Glomerular visceral epithelial cell (primary cell): ENCODE measurements around the gene STK35.
"Not testable (repeated sequence)": the region's sequence is repeated elsewhere in the genome, so short reads cannot be mapped to it uniquely, and the experiment has no call there.

Experiments used
- DNase-seq: peaks from one replicate; pipeline ENCODE4 v3.0.0-alpha.2; 2016; ENCODE audit errors: extremely low spot score

STK35 gene

DNA sequence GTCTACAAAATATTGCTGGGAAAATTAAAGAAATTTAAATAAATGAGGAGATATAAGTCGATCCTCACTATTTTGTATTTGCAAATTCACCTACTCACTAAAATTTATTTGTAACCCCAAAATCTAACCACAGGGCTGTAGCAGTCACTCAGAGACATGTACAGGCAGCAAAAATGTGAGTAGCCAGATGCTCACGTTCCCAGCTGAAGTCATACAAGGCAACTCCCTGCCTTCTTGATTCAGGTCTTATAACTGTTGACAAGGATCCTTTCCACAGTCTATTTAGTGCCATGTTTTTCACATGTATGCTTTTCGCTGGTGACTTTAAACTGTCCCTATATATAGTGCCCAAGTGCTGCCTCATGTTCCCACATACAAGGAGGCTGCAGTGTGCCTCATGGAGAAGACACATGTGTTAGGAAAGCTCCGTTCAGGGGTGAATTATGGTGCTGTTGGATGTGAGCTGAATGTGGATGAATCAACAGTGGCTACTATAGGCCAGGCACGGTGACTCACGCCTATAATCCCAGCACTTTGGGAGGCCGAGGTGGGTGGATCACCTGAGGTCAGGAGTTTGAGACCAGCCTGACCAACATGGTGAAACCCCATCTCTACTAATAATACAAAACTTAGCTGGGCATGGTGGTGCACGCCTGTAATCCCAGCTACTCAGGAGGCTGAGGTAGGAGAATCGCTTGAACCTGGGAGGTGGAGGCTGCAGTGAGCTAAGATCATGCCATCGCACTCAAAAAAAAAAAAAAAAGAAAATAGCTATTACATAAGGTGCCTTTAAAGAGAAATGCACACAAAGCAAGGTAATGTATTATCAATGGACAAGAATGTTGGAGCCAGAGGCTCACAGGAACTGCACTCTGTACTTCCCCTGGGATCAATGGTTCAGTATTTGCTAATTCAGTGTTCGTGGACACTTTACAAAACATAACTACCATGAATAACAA, 55.3 kb downstream of the STK35 start:
- no peak for DNase-seq

- DNase-seq, result no peak
Measured at GRCh38 chr20:2162125-2162822, 60.6 kb downstream of the STK35 start.

DNA sequence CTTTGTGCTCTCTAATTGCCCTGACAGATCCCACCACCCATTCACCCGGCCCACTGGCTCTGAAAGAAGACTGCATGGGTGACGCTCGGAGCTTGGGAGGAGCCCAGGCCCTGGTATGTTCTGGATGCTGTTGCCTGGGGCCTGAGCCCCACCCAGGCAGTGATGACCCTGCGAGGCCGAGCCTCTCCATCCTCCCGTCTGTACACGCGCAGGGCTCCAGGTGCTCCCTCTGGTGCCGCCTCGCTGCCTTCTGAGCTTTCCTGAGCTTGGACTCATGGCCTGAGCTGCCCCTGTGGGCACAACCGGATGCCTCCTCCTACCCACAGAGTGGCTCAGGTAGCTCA, 61.2 kb downstream of the STK35 start:
- no peak for DNase-seq

DNA sequence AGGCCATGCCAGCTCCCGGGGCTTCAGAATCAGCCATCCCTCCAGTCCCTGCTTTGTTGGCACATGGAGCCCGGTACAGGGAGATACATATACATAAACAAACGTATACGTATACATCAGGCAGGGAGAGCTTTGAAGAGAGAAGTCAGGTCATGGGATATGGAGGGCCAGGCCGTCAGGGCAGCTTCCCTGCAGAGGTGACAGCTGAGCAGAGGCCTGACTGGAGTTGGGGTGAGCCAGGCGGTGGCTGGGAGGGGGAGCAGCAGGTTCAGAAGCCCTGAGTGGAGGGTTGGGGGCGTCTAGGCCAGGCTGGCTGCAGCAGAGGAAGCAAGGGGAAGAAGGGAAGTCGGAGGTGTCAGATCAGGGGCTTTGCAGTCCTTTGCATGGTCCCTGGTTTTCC, 61.7 kb downstream of the STK35 start:
- DNase-seq, result no peak

DNA sequence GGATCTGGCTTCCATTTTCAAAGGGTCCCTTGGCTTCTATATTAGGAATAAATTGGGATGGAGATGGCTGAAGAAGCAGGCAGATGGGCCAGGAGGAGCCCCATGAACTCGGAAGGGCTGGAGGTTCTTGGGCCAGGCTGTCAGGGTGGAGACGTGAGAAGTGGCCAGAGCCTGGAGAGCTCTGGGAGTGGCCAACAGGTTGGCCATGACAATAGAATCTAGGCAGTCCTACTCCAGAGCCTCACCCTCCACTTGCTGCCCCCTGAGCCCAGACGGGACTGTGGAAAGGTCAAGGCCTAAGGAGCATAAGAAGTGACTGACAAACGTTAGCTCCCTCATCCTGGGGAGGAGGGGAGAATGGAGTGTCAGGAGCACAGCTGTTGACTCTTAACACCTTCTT, 62.1 kb downstream of the STK35 start:
- no peak for DNase-seq

DNA sequence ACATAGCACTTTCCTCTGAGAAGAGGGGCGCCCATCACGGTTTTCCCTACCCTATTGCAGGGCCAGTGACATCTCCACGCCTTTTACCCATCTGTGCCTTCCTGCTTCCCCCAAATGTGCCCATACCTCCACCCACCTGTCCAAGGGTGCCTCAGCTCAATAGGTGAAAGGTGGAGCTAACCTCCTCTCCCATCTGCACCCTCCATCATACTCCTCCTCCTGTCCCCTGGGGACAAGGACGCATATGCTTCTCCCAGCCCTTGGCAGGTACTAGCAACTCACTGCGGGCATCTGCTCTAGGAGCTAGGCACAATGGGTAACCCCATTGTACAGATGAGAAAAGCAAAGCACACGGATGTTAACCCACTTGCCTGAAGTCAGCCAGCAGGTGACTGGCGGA, 62.8 kb downstream of the STK35 start:
- DNase-seq, result no peak

- DNase-seq, result no peak
Measured at GRCh38 chr20:2164966-2165365, 63.3 kb downstream of the STK35 start.

GRCh38 chr20:2165871-2166270, 64.2 kb downstream of the STK35 start:
- DNase-seq, result no peak

DNA sequence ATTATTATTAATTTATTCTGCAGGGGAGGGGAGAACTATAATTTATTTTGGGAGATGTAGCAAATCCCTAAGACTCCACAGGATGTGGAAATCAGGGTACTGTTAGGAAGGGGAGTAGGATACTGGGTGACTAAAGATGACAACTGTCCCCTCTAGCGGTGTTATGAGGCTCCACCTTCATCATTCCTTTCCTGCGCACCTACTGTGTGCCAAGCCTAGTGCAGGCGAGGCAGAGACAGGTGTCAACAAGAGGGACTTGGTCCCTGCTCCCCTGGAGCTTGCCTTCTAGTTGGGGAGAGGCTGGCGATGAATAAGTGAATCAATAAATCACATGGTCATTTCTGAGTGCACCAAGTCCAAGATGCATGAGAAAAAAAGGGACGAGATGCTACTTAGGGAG, 65.5 kb downstream of the STK35 start:
- no peak for DNase-seq

GRCh38 chr20:2168946-2169345, 67.3 kb downstream of the STK35 start:
- no peak for DNase-seq

DNA sequence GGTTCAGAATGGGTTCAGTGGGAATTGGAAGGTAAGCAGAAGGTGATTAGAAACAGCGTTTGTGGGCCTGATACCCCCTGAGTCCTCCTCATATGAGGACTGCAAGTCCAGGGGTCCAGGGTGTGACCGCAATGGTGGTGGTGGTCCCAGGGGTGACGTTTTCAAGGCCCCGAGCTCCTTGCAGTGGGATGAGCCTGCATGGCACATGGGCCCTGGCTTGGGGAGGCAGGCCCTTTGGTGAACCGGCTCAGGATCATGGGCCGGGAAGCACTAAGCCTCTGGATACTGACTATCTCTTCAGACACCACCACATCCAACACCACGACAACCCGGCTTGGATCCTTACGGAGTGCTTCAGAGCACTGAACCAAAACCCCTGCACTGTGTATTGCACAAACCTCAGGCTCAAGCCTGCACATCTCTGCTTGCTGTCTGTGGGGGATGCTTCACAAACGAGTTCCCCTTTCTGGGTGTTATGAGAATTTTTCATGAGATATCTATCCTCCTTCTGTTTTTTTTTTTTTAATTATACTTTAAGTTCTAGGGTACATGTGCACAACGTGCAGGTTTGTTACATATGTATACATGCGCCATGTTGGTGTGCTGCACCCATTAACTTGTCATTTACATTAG, 67.9 kb downstream of the STK35 start:
- no peak for DNase-seq

DNA sequence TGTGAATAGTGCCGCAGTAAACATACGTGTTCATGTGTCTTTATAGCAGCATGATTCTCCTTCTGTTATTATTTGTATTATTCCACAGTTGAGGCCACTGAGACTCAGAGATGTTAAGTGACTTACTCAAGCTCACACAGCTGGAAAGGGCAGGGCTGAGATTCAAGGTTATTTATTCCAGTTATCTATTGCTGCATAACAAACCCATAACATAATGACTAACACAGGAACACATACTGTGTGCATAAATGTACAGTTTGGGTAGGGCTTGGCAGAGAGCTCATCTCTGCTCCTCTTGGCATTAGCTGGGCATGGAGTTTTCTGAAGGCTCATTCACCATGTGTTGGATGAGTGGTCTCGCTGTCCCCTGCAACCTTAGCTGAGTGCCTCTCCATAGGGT, 68.8 kb downstream of the STK35 start:
- DNase-seq, result no peak

GRCh38 chr20:2171266-2171790, 69.7 kb downstream of the STK35 start:
- no peak for DNase-seq

- not testable (repeated sequence) for DNase-seq
Measured at GRCh38 chr20:2171840-2172239, 70.2 kb downstream of the STK35 start.

- peak; percentile 64 for DNase-seq
Measured at GRCh38 chr20:2172305-2173175, 70.9 kb downstream of the STK35 start.

- no peak for DNase-seq
Measured at GRCh38 chr20:2173186-2173585, 71.6 kb downstream of the STK35 start.

DNA sequence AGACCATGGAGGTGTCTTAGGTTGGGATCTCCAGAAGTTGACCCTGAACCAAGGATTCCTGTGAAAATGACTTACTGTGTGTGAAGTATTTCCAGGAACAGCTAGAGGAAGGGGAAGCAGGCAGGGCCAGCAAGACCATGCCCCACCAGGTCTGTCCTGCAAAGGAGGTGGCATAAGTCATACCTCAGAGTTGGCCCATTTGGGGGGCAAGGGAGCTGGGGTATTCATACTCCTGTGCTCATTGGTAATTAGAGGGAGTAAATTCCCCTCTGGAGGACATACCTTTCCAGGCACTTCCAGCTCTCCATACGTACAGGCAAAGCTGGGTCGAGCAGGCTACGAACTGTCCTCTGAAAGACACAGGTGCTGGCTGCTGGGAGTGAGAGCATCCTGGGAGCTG, 72.4 kb downstream of the STK35 start:
- no peak for DNase-seq

DNA sequence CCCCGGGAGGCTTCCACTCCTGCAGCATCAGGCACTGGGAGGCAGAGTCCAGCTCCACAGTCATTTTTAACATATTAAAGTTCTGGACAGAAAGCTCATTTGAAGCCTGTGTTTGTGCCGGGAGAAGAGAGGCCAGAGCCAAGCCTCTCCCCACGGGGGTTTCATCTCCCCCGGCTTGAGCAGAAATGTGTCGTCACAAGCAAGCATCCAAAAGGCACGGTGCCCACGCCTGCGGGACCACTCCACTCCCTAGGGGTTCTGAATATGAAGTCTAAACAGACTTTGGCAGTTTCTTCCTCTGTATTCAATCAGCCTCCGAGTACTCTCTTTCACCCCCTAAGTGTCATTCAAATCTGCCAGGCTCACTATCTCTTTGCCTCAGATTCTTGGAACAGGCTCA, 75.3 kb downstream of the STK35 start:
- no peak for DNase-seq

DNA sequence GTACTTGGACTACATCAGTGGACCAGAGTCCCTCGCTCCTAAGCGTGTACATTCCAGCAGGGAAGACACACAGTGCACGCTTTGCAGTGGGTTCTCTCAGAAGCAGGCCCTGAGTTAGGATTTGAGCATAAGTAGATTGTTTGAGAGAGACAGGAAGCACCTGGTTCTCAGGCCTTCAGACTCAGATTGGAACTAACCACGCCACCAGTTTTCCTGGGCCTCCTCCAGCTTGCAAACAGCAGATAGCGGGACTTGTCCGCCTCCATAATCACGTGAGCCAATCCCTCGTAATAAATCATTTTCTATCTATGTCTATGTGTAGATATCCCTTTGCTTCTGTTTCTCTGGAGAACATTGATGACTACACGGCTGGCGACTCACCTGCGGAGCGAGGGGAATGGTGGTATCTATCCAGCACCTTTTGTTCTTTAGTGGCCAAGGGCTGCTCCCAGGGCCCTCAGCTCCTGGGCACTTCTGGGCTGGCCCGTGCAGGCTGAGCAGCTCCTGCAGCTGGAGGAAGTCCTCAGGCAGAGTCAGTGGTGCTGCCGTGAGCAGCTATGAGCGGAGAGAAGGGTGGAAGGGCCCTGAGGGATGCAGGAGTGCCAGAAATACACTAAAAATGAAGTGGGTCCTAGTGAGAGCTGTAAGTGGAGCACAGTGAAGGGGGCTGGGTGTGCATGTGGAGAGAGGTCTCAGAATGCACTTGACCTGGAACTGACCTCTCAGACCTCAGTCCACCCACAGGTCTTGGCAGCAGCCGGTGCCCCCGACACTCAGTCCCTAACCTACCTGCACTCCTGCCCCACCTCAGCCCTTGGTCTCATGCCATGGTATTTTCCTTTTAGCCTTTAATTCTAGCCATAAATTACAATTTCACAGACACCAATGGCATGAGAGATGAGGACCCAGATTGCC, 76.9 kb downstream of the STK35 start:
- no peak for DNase-seq

- peak; percentile 36 for DNase-seq
Measured at GRCh38 chr20:2179233-2179580, 77.6 kb downstream of the STK35 start.

DNA sequence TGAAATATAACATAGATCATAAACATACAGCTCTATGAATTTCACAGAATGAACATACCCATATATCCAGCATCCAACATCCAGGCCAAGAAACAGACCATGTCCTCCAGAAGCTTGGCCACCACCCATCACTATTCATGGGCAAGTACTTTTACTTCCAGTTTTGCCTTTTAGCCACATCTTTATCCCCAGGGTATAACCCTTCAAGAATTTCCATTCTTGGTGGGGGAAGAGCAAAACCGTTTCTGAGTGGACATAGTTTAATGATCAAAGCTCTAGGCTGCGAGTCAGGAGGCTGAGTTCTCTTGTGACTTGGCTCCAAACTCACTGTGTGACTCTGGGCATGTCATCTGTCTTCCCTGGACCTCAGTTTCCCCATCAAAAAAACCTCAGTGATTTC, 78.3 kb downstream of the STK35 start:
- DNase-seq, result no peak
